Stomach smooth muscle (tissue), 2 donors: ENCODE data around the gene NFAM1.

ENCODE experiments used
- H3K27ac ChIP-seq: one replicate; pipeline ENCODE4 v1.7.0; 2013; ENCODE audit warnings: mild to moderate bottlenecking, low read length, inconsistent platforms
- H3K27me3 ChIP-seq, 2 donors: one replicate each; pipeline ENCODE4 v1.7.0; 2013; ENCODE audit warnings: low read length in 2 of 2; ENCODE audit not compliant: insufficient read depth in 2 of 2, control insufficient read depth in 1 of 2
- H3K36me3 ChIP-seq, 2 donors: one replicate each; pipeline ENCODE4 v1.7.0; 2013; ENCODE audit warnings: low read length in 2 of 2; ENCODE audit not compliant: control insufficient read depth in 2 of 2, insufficient read depth in 2 of 2
- H3K4me1 ChIP-seq: one replicate; pipeline ENCODE4 v1.7.0; 2013; ENCODE audit warnings: low read length; ENCODE audit not compliant: control insufficient read depth, insufficient read depth
- H3K4me3 ChIP-seq, 2 donors: one replicate each; pipeline ENCODE4 v1.7.0; 2013; ENCODE audit warnings: low read length in 2 of 2
- H3K9ac ChIP-seq, 2 donors: one replicate each; pipeline ENCODE4 v1.7.0; 2013; ENCODE audit warnings: low read length in 2 of 2, mild to moderate bottlenecking in 1 of 2
- H3K9me3 ChIP-seq, 2 donors: one replicate each; pipeline ENCODE4 v1.7.0; 2013; ENCODE audit warnings: low read length in 2 of 2; ENCODE audit not compliant: control insufficient read depth in 2 of 2
- donor health status: healthy.
- donor health status: Pancreatic carcinoma.

Gene NFAM1

DNA sequence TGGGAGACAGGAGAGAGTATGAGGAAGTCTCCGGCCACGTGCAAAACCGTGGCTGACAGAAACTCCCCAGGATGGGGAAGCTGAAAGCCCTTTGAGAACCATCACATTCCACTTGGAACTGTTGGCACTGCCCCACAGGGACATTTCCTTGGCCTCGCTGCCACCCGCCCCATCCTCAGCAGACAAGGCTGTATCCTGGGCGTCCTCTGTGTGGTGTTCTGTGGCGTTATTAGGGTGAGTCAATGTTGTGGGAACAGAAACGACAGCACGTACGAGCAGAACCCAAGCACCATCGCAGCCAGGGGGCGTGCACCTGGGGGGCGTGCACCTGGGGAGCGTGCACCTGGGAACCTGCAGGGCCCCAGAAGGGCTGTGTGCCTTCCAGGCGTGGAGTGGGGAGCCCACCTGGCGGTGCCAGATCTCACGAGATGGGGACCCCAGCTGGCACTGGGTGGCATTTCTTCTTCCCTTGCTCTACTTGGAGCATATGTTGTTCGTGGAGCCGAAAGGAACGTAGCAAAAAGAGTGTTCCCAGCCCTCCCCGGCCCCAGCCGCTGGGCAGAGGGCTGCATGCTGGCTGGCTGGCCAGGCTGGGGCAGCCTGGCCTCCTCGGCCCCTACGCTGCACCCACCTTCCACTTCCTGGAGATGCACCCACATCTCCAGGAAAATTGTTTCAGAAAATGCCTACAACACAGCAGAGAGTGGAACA is 35.4 kb downstream of the NFAM1 start:
- Histone ChIP-seq H3K9me3 (no peaks in the 10 kb centered on the region), H3K27ac (no peak overlapping the region), H3K36me3 (no peaks in the 10 kb centered on the region), H3K4me1 (no peaks in the 10 kb centered on the region), H3K27me3 (peaks cover 0 to 2% of the 10 kb centered on the region in 2 donors), H3K4me3 (no peak overlapping the region), H3K9ac (no peak overlapping the region)

DNA sequence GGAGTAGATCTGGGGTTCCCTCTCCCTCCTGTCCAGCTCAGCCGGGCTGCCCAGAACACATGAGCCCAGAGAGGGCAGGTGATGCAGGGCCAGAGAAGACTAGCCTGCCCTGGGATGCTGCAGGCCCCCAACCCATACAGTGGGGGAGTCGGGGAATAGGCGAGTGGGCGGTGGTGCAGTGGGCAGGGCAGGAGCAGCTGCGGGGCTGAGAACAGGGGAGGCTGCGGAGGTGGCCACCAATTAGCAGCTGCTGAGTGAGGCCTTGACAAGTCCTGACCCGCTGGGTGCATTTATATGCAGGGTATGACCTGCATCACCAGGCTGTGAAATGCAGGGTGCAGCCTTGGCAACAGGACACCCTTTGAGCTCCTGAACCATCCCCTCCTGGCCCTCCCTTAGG is 43.1 kb downstream of the NFAM1 start:
- H3K36me3 ChIP-seq, result no peaks in the 10 kb centered on the region
- no peak overlapping the region for H3K9ac ChIP-seq
- H3K27me3 ChIP-seq, result no peaks in the 10 kb centered on the region
- no peaks in the 10 kb centered on the region for H3K4me1 ChIP-seq
- no peak overlapping the region for H3K27ac ChIP-seq
- H3K4me3 ChIP-seq, result no peak overlapping the region
- H3K9me3 ChIP-seq, result no peaks in the 10 kb centered on the region

DNA sequence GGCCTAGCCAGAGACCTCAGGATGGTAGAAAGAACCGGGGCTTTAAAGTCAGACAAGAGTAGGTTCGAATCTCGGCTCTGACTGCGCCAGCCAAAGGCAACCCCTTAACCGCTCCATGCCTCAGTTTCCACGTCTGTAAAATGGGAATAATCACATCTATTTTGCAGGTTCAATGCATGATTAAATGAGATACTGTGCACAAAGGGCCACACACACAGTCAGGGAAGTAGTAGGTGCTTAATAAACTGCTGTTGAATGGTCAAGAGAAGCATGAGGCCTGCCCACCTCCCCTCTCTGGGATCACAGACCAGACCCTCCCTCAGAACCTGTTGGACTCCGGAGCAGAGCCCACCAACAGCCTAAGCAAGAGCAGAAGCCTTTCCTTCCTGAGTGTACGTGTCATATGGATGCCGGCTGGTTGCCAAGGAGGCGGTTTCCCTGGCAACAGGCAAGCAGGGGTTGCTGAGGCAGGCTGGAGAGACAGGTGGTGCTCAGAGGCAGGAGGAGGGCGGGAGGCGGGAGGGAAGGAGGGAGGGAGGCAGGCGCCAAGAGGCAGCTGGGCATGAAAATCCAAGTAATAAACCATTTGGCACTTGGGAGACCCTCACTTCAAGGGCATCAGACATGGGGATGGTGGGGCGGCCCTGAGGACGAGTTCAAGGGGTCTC is 43.9 kb downstream of the NFAM1 start:
- H3K9ac ChIP-seq, result no peak overlapping the region
- H3K4me3 ChIP-seq, result no peak overlapping the region
- no peak overlapping the region for H3K27ac ChIP-seq
- no peaks in the 10 kb centered on the region for H3K36me3 ChIP-seq
- H3K9me3 ChIP-seq, result no peaks in the 10 kb centered on the region
- no peaks in the 10 kb centered on the region for H3K27me3 ChIP-seq
- H3K4me1 ChIP-seq, result no peaks in the 10 kb centered on the region

DNA sequence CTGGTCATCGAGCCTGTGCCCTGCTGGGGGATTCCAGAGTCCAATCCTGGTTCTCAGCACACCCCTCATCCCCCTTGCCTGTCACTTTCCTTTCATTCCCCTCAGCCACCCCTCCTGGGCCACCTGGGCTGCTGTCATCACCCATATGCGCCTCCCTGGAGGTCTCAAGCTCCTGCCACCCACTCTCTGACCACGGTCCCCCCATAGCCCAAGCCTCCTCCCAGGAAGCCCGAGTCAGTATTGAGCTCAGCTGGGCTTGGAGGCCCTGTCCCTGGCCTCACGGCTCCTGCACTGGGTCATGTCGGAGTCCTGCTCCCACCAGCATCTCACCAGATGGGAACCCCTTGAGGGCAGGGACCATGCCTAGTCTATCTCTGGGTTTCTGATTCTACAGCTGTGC is 44.6 kb downstream of the NFAM1 start:
- Histone ChIP-seq H3K36me3 (no peaks in the 10 kb centered on the region), H3K9ac (no peak overlapping the region), H3K4me3 (no peak overlapping the region), H3K27me3 (no peaks in the 10 kb centered on the region), H3K4me1 (no peaks in the 10 kb centered on the region), H3K27ac (no peak overlapping the region), H3K9me3 (no peaks in the 10 kb centered on the region)

DNA sequence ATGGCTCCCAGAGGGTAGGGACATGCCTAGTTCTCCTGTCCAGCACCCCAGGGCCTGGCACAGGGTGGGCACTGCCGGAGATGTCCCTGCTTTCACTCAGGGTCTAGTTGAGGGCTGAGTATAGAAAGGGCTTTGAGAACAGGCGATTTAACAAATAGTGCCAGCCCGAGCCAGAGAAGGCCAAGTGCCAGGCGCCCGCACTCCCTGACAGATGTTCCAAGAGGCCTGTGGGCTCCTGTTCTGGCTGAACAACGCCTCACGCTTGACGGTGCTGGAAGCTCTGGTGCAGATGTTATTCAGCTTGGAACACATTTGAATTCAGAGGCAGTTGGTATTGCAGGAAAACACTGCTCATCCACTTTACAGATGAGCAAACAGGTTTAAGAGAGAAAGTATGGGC is 46.5 kb downstream of the NFAM1 start:
- H3K4me3 ChIP-seq, result no peak overlapping the region
- no peaks in the 10 kb centered on the region for H3K9me3 ChIP-seq
- no peaks in the 10 kb centered on the region for H3K27me3 ChIP-seq
- H3K36me3 ChIP-seq, result no peaks in the 10 kb centered on the region
- no peaks in the 10 kb centered on the region for H3K4me1 ChIP-seq
- H3K9ac ChIP-seq, result no peak overlapping the region
- H3K27ac ChIP-seq, result no peak overlapping the region

DNA sequence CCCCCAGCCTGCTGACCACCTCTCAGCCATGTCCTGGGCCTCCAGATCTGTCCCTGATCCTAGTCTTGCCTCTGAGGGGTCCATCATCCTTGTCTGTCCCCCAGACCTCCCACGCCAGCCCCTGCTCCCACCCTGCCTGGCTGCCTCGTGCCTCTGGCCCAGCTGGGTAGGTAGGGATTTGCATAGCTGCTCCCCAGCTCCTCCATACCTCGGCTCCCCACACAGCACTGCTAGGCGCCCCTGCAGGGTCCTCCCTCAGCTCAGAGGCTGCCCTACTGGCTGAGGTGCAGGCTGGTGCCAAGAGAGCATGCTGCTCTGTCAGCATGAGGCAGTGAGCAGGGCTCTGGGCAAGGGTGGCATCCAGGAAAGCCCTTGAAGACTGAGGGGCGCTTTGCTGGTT is 47.7 kb downstream of the NFAM1 start:
- Histone ChIP-seq H3K4me3 (no peak overlapping the region), H3K4me1 (no peaks in the 10 kb centered on the region), H3K36me3 (no peaks in the 10 kb centered on the region), H3K27me3 (no peaks in the 10 kb centered on the region), H3K9ac (no peak overlapping the region), H3K9me3 (no peaks in the 10 kb centered on the region), H3K27ac (no peak overlapping the region)

DNA sequence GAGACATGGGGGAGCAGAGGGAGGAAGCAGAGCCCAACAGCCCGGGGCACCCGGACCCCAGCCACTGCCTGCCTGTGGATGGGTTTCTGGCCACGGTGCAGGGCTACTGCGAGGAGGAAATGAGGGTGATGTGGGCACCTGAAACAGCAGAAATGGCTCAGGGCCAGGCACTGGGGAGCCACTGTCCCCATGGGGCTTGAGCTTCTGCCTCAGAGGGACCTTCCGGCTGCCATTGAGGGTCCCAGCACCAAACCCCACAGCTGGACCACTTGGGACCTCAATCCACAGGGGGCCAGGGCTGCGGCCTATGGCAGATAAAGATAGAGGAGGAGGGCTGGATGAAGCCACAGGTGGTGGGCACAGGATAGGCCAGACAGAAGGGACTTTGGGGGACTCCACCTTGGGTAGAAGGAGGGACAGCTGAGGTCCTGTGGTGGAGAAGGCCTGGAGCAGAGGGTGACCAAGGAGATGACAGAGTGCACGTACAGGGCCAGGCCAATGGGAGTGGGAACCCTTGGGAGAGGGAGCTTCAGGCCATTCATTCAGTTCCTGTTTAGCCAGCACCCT is 48.3 kb downstream of the NFAM1 start:
- H3K36me3 ChIP-seq, result no peaks in the 10 kb centered on the region
- no peaks in the 10 kb centered on the region for H3K4me1 ChIP-seq
- H3K9me3 ChIP-seq, result no peaks in the 10 kb centered on the region
- H3K27ac ChIP-seq, result no peak overlapping the region
- H3K27me3 ChIP-seq, result no peaks in the 10 kb centered on the region
- H3K4me3 ChIP-seq, result no peak overlapping the region
- no peak overlapping the region for H3K9ac ChIP-seq

DNA sequence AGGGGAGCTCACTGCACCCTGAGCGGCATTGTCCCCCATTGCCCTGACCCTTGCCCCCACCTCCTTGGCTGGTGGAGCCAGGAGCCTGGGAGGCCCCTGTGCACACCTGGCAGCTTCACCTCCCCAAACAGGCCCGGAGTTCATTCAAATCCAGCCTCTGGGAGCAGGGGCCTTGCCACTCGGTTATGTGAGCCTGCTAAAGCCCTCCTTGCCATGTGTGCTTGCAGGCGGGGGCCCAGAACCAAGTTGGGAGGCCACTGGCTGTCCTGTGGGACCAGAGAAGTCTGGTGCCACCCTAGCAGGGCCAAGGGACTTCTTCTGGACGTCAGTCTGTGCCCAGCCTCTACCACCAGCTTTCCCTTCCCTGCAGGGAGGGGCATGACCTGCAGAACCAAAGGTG is 48.9 kb downstream of the NFAM1 start:
- Histone ChIP-seq H3K9ac (no peak overlapping the region), H3K4me1 (no peaks in the 10 kb centered on the region), H3K27ac (no peak overlapping the region), H3K36me3 (no peaks in the 10 kb centered on the region), H3K27me3 (no peaks in the 10 kb centered on the region), H3K9me3 (no peaks in the 10 kb centered on the region), H3K4me3 (no peak overlapping the region)

DNA sequence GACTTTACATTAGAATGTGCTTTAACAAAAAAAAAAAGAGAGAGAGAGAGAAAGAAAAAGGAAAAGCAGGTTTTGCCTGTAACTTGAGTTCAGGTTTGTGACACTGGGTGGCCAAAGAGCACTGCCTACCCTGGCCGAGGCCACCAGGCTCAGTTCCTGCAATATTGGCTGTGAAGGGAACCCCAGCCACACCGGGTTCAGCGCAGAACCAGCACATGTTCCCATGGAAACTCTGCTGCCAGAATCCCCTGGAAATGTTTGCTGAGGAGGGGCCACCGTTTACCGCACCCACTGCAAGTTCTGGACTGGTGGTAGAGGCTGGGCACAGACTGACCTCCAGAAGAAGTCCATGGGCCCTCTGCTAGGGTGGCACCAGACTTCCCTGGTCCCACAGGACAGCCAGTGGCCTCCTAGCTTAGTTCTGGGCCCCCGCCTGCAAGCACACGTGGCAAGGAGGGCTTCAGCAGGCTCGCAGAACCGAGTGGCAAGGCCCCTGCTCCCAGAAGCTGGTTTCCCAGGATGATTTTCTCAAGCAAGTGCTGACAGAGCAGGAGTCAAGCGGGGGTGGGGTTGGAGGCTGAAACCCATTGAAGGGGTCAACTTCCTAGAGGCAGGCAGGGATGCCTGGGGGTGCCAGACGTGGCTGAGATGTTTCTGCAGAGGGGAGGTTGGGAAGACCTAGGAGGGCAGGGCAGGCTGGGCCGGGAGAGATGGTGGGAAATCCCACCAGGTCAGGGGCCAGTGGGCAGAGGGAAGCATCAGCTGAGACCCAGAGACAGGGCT is 51.2 kb downstream of the NFAM1 start:
- Histone ChIP-seq H3K4me3 (no peak overlapping the region), H3K27me3 (no peaks in the 10 kb centered on the region), H3K9ac (no peak overlapping the region), H3K4me1 (peaks cover 3% of the 10 kb centered on the region), H3K9me3 (no peaks in the 10 kb centered on the region), H3K36me3 (no peaks in the 10 kb centered on the region), H3K27ac (no peak overlapping the region)

DNA sequence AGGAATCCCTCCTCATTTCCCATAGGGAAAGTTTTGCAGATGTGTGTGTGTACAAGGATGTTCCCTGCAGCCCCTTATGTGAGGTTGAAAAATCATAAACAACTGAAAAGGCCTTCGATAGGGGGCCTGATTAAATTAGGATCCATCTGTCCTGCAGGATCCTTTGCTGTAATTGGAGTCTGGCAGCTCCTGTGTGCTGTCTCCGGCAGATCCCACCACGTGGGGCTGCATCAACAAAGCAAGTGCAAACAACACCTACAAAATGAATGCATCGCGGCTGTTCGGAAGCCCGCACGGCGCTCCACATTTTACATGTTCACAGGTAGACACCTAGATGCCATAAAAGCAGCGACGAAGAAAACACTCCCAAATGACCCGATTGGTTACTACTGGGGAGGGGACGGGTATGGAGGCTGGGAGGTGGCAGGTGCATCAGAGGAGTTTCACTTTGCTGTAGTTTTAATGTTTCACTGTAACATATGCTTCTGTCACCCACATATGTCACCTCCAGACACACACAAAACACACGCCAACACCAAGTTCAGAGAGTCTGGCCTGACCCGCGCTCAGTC is 52.2 kb downstream of the NFAM1 start:
- Histone ChIP-seq H3K9ac (no peak overlapping the region), H3K4me3 (no peak overlapping the region), H3K27ac (no peak overlapping the region), H3K27me3 (no peaks in the 10 kb centered on the region), H3K9me3 (no peaks in the 10 kb centered on the region), H3K36me3 (no peaks in the 10 kb centered on the region), H3K4me1 (peaks cover 4% of the 10 kb centered on the region)
